Natural killer cell treated with Interleukin-12 subunit alpha and Interleukin-12 subunit beta and Interleukin-15 and Interleukin-18, amount 100 ng/mL, for 72 hours (primary cell): Measurements from ENCODE around the gene SMARCE1. TPM values are rescaled to one million over a fixed set of nuclear protein-coding genes. Genes with fewer than 3 reads are reported as not detected.
A peak's percentile ranks its signal among the peaks of the same experiment; 100 is the strongest.

Experiments
- ATAC-seq, 2 donors: fragments of 150-1000 bp; cut with Tn5 transposase in 1 of 2; sonication (Bioruptor Pico), chemical (Tn5 transposase) in 1 of 2; 2 replicates each; pipeline ENCODE4 v1.10.0; 2021
- DNase-seq: peaks from one replicate; pipeline ENCODE4 v3.0.0; 2022; ENCODE audit warnings: low spot score
- H3K27ac Mint-ChIP-seq, 2 donors: 1 replicate in 1 of 2; 2 replicates in 1 of 2; pipeline ENCODE4 v1.8.0; 2022; ENCODE audit warnings: mixed read lengths in 2 of 2, mild to moderate bottlenecking in 1 of 2, moderate library complexity in 1 of 2
- H3K27me3 Mint-ChIP-seq, 2 donors: 1 replicate in 1 of 2; 2 replicates in 1 of 2; pipeline ENCODE4 v1.8.0; 2022; ENCODE audit warnings: mixed read lengths in 2 of 2
- H3K36me3 Mint-ChIP-seq: one replicate; pipeline ENCODE4 v1.8.0; 2022; ENCODE audit warnings: mixed read lengths
- H3K4me1 Mint-ChIP-seq, 2 donors: 1 replicate in 1 of 2; 2 replicates in 1 of 2; pipeline ENCODE4 v1.8.0; 2022; ENCODE audit warnings: low read depth in 2 of 2, mixed read lengths in 2 of 2, mild to moderate bottlenecking in 1 of 2
- H3K4me3 Mint-ChIP-seq: one replicate; pipeline ENCODE4 v1.8.0; 2022; ENCODE audit warnings: mixed read lengths
- H3K9me3 Mint-ChIP-seq: 2 replicates; pipeline ENCODE4 v1.8.0; 2022; ENCODE audit warnings: mixed read lengths
- total RNA-seq, 2 donors: library from RNA; stranded (reverse); gene quantifications; one replicate each; pipeline ENCODE4 v1.2.3, GENCODE V29; 2022

The SMARCE1 gene
- total RNA-seq, 2 donors from 2014 or later = 76.2 to 94.6 TPM

DNA sequence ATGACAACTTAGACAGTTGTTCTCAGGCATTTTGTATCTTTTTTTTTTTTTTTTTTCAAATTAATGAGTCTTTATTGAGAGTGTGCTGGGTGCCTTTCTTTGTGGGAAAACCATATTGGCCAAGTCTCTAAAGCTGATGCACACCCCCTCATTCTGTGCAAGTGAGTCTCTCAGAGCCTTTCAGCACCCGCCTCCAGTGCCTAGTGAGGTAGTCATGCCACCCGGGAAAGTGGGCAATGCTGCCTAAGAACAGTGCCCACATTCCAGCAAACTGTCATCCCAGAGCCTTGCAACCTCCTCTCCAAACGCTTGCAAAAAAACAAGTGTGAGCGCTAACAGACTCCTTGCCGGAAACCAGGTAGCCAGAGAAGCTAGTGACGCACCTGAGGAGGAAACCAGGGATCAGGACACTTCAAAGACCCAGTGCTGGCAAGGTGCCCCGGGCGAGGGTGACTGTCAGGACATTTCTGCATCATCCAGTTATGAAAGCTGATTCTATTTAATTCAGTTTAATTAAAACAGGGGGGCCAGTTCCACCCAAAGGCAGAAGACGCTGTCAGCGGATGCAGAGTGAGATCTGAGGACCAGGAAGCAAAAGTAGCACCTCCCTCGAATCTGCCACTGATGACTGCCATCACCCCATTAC lies 34.9 kb downstream of the SMARCE1 start:
- Mint-ChIP-seq H3K36me3 (no peaks in the 10 kb centered on the region), H3K9me3 (no peaks in the 10 kb centered on the region), H3K4me3 (peak overlapping the region; percentile 60), H3K27me3 (no peaks in the 10 kb centered on the region), H3K4me1 (peaks cover 66 to 82% of the 10 kb centered on the region in 2 donors), H3K27ac (peak overlapping the region; percentile 47 to 56)
- no peak for ATAC-seq
- no peak for DNase-seq

DNA sequence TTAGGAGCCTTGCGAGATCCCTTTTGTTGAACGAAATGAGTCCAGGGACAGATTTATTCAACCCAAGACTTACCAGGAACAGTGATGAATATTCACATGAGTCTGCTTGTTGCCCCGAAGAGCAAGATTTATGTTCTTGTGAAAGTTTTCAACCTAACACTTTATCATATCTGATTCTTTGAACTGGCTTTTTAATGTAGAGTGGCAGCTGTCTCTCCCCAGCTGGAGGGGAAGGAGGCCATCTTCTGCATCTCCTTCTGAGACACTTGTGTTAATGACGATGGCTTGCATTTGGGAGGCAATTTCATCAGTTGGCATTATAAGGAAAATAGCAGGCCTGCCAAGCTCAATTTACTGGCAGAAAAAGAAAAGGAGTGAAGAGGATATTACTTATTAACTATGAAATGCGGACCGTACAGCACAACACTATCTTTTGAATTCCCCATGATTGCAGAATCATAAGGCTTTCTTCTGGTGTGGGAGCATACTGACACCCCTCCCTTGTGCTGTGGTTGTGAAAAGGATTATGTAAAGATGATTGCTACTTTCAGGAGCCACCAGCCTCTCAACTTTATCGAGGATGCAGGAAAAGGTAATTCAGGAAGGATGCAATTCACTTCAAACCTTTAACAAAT lies 35.7 kb downstream of the SMARCE1 start:
- Mint-ChIP-seq H3K9me3 (no peaks in the 10 kb centered on the region), H3K27me3 (no peaks in the 10 kb centered on the region), H3K4me1 (peaks cover 74 to 84% of the 10 kb centered on the region in 2 donors), H3K4me3 (peak overlapping the region; percentile 29), H3K36me3 (no peaks in the 10 kb centered on the region), H3K27ac (peak overlapping the region; percentile 17 to 90)
- ATAC-seq = no peak
- no peak for DNase-seq

DNA sequence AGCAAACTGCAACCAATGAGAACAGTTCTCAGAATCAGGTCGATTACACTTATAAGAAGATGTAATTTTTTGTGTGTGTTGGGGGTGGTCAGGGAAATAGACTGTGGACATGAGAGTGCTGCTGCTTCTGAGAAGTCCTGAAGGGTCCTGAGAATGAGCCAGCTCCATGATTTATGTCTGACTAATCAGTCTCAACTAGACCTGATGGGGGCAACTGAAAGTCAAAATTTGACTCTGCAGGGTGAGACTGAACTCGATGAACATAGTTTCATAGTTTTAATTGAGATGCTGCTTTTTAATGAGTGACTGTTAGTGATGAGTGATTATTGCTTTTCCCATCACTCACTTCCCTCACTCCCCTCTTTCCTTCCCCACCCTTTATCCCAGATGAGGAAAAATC lies 37.3 kb downstream of the SMARCE1 start:
- DNase-seq (no peak), ATAC-seq (peak; percentile 29 to 67)
- no peaks in the 10 kb centered on the region for H3K36me3 Mint-ChIP-seq
- H3K9me3 Mint-ChIP-seq = no peaks in the 10 kb centered on the region
- peaks cover 73 to 74% of the 10 kb centered on the region in 2 donors for H3K4me1 Mint-ChIP-seq
- H3K4me3 Mint-ChIP-seq = peak overlapping the region; percentile 81
- H3K27ac Mint-ChIP-seq = peak overlapping the region; percentile 86 to 90
- H3K27me3 Mint-ChIP-seq = no peaks in the 10 kb centered on the region

DNA sequence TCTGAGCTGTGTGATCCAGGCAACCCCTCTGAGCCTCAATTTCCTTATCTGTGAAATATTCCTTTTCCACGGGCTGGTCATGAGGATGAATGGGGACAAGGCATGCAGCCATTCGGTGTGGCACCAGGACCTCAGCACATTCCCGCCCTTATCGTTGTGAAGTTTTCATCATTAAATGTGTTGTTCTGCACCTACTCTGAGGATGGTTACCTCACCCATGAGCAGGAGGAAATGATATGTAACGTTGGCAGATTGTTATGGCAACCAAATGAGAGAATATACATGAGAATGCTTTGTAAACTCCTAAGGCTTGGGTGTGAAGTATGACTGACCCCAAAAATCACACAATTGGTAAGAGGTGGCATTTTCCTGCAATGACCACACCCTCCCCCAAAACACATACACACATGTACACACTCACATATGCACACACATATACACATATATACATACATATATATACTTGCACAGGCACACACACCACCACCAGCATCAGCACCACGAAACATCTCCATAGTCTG lies 39.5 kb downstream of the SMARCE1 start:
- Mint-ChIP-seq H3K27ac (peak overlapping the region; percentile 86 to 90), H3K9me3 (no peaks in the 10 kb centered on the region), H3K36me3 (no peaks in the 10 kb centered on the region), H3K4me3 (peak overlapping the region; percentile 80), H3K27me3 (peaks cover 0 to 3% of the 10 kb centered on the region in 2 donors), H3K4me1 (peaks cover 68 to 72% of the 10 kb centered on the region in 2 donors)
- ATAC-seq = peak; percentile 90
- no peak for DNase-seq

DNA sequence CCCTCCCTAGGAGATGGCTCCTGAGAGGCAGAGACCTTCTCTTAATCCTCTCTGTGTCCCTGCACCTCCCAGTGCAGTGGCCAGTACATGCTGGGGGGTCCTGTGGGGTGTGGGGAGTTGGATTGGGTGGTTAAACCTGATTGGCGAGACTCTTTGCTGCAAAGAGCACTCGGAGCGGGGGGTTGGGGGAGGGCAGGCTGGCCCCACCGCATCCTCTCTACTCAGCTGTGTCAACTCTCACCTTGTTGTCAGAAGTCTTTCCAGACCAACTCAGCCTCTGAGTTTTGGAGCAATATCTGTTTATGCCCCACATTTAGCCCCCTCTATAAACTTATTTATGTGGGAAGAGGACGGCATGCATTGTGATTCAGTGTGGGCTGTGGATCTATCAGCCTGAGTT lies 40.0 kb downstream of the SMARCE1 start:
- H3K27ac Mint-ChIP-seq = peak overlapping the region; percentile 86 to 90
- DNase-seq = no peak
- H3K9me3 Mint-ChIP-seq = no peaks in the 10 kb centered on the region
- peaks cover 0 to 6% of the 10 kb centered on the region in 2 donors for H3K27me3 Mint-ChIP-seq
- peak overlapping the region; percentile 80 for H3K4me3 Mint-ChIP-seq
- ATAC-seq = peak; percentile 33 to 60
- H3K4me1 Mint-ChIP-seq = peaks cover 68 to 76% of the 10 kb centered on the region in 2 donors
- H3K36me3 Mint-ChIP-seq = no peaks in the 10 kb centered on the region

DNA sequence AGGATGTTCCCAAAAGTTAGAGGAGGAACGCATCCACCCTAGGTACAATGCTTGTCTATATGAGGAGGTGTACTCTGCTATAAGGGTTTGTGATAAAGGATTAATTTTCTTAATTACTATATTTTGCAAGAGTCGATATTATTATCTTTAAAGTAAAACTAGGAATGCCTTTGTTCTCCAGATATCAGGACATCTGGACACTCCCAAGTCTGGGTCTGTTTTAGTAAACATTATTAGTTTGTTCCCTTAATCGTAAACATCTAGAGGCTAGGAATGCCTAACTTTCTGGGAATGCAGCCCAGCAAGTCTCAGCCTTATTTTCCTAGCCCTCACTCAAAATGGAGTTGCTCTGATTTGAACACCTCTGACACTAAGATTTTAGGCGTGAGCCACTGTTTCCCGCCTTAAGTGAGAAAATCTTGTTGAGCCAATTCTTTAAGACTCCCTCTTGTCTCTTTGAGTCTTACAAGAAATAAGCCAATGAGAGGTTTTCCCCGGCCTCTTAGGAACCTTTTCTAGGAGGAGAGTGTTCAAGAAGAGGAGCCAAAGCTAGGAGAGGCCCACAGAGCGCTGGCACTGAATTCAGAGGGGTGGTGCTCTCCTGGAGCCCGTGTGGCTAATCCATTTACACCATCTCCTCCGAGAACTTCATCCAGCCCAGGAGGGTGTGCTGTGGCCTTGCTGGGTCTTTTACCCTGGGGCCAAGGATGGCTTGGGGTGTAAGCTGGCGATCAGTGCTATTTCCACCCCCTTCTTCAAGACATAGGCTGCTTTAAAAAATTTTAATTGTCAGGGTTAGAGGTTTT lies 40.9 kb downstream of the SMARCE1 start:
- H3K27me3 Mint-ChIP-seq = peaks cover 0 to 7% of the 10 kb centered on the region in 2 donors
- no peak for DNase-seq
- H3K4me1 Mint-ChIP-seq = peaks cover 66 to 71% of the 10 kb centered on the region in 2 donors
- H3K27ac Mint-ChIP-seq = peak overlapping the region; percentile 86 to 90
- no peaks in the 10 kb centered on the region for H3K9me3 Mint-ChIP-seq
- H3K36me3 Mint-ChIP-seq = no peaks in the 10 kb centered on the region
- no peak for ATAC-seq
- H3K4me3 Mint-ChIP-seq = peak overlapping the region; percentile 80

DNA sequence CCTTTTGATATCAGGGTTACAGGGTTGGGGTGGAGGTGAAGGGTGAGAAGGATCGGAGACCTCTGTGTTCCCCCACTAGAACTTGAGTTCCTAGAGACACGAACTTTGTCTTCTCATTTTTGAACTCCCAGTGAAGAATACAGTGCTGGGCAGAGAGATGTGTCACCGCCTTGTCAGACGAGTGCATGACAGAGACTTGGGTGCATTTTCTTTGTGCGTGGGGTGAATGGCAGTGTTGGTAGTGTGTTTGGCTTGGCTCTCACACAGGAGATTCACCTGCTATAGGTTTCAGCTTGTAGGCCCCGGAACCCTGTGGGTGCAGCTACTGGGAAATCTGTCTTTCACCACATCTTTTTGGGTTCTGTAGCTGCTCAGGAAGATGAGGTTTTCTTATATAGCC lies 42.3 kb downstream of the SMARCE1 start:
- Mint-ChIP-seq H3K9me3 (no peaks in the 10 kb centered on the region), H3K4me1 (peaks cover 59 to 65% of the 10 kb centered on the region in 2 donors), H3K4me3 (peak overlapping the region; percentile 48), H3K27me3 (peaks cover 0 to 10% of the 10 kb centered on the region in 2 donors), H3K36me3 (no peaks in the 10 kb centered on the region), H3K27ac (peak overlapping the region in 1 of 2 donors; percentile 61)
- no peak for ATAC-seq
- DNase-seq = no peak

DNA sequence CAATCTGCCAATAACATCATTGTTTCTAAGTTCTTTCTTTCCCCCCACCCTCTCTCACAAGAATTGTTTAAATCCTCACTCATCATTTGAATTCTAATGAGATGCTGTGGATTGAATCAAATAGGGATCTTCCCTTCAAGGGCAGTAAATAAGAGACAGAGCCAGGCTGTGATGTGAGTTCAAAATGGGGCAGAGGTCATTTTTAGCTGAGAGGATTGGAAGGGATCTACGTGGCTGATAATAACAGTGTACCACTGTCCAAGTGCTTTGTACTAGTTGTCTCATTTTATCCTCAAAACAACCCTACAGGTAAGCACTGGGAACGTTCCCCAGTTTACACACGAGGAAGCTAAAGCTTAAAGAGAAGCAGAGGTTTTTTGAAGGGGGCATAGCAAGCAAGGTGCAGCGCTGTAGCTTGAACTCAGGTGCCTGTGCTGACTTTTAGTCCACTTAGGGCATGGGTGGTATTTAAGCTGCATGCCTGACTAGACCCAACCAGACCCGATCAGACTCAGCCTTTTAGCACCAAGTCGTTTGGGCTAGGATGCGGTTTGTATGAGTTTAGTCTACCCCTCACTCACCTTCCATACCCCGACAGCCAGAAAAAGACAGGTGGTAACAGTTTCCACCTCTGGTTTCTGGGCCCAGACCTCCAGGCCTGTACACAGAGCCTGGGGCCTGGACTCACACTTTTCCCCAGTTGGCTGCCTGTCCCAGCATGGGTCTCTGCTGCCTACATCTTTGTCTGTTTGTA lies 43.1 kb downstream of the SMARCE1 start:
- Mint-ChIP-seq H3K9me3 (no peaks in the 10 kb centered on the region), H3K27me3 (peaks cover 0 to 10% of the 10 kb centered on the region in 2 donors), H3K27ac (peak overlapping the region in 1 of 2 donors; percentile 61), H3K4me1 (peaks cover 55 to 62% of the 10 kb centered on the region in 2 donors), H3K36me3 (no peaks in the 10 kb centered on the region), H3K4me3 (peak overlapping the region; percentile 48)
- DNase-seq (no peak), ATAC-seq (no peak)

DNA sequence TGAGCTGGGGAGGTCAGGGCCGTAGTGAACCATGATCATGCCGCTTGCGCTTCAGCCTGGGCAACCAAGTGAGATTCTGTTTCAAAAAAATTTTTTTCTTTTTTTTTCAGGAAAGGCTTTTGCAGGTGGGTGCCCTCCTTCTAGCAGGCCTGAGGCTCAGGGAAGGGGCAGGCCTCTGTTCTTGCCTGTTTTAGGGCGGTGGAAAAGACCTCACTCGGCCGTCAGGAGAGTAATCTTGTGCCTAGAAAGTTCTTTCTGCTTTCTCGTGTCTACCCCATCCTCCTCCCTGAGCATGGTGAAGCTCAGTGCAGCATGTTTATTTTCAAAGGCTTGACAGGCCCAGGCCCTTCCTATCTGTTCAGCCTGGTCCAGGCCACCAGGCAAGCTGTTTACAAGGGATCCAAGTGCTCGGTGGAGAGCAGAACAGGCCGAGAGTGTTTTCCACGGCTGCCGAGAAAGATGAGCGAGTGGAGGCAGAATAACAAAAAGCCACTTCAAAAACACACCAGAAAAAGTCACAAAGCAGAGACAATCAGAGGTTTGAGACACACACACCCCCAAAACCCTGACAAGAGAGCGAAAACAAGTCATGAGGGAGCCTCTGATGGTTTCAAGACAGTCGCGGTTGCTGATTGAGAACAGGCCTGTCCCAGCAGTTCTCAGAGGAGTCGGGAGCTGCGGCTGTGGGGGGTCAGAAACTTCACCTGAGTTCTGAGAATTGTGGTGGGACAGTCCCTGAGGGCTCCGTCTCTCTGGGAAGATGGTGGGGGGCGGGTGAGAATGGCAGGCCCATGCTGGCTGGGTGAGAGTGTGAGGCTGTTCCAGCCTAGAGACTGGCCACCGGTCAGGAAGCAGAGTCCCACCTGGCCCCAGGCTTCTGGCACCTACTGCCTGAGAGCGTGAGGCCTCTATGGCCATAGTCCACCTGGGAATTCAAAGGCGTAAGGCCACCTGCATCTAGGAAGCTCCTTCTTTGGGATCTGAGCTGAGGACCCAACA lies 44.9 kb downstream of the SMARCE1 start:
- Mint-ChIP-seq H3K27me3 (peaks cover 0 to 10% of the 10 kb centered on the region in 2 donors), H3K27ac (peak overlapping the region; percentile 57 to 81), H3K9me3 (no peaks in the 10 kb centered on the region), H3K4me1 (peaks cover 54 to 61% of the 10 kb centered on the region in 2 donors), H3K36me3 (no peaks in the 10 kb centered on the region), H3K4me3 (peak overlapping the region; percentile 17)
- DNase-seq = no peak
- peak in 1 of 2 donors; percentile 21 for ATAC-seq

DNA sequence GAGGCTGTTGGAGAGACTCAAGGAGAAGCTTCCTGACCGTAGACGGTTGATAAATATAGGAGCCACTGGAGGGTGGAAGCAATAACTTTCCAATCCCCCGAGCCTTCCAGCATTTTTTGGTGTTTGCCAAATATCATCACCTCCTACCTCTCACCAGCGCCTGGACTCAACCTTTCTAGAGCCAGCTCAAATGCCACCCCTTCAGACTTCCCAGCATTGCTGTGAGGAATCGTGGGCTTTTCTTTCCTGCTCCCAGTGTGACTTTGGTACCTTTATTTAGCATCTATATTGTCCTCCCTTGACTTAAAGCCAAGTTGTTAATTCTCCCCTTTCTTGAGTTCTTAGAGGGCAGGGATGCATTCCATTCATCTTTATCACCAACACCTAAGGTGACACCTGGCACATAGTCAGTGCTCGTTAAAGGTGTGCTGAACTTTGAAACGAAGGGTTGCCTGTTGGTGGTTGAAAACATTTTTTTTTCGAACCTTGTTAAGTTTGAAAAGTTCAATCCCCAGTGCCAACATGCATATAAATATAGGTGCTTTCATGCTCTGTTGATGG lies 47.1 kb downstream of the SMARCE1 start:
- H3K27ac Mint-ChIP-seq = peak overlapping the region in 1 of 2 donors; percentile 78
- H3K4me1 Mint-ChIP-seq = peaks cover 54 to 55% of the 10 kb centered on the region in 2 donors

DNA sequence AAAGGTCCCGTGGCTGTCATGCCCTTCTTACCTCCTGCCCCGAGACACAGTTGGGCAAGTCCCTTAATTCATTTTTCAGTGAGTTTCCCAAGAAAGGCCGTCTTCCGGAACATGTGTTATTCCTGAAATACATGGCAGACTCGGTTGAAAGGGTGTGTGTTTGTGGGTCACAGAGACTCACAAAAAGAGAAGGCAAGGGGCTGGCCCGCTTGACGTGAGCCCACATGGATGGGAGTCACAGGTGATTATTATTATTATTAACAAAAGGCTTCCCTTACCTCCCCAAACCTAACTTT lies 48.2 kb downstream of the SMARCE1 start:
- peaks cover 0 to 12% of the 10 kb centered on the region in 2 donors for H3K27me3 Mint-ChIP-seq
- H3K27ac Mint-ChIP-seq = peak overlapping the region; percentile 87
- H3K4me1 Mint-ChIP-seq = peaks cover 46 to 47% of the 10 kb centered on the region in 2 donors
- ATAC-seq (no peak), DNase-seq (no peak)
- no peaks in the 10 kb centered on the region for H3K36me3 Mint-ChIP-seq
- no peaks in the 10 kb centered on the region for H3K9me3 Mint-ChIP-seq
- peak overlapping the region; percentile 70 for H3K4me3 Mint-ChIP-seq

More for the DNA sequence above, 47.1 kb downstream of the SMARCE1 start:
- DNase-seq (no peak), ATAC-seq (no peak)
- no peaks in the 10 kb centered on the region for H3K36me3 Mint-ChIP-seq
- no peaks in the 10 kb centered on the region for H3K9me3 Mint-ChIP-seq
- peaks cover 0 to 10% of the 10 kb centered on the region in 2 donors for H3K27me3 Mint-ChIP-seq
- H3K4me3 Mint-ChIP-seq = no peak overlapping the region
